ENCODE measurements around the gene SENP6. TPM values are rescaled to one million over a fixed set of nuclear protein-coding genes. Genes with fewer than 3 reads are reported as not detected.
A peak's percentile ranks its signal among the peaks of the same experiment; 100 is the strongest.

The SENP6 gene
- total and polyA plus RNA-seq, 8 donors = 25.2 to 53.1 (median 41.1) TPM

DNA sequence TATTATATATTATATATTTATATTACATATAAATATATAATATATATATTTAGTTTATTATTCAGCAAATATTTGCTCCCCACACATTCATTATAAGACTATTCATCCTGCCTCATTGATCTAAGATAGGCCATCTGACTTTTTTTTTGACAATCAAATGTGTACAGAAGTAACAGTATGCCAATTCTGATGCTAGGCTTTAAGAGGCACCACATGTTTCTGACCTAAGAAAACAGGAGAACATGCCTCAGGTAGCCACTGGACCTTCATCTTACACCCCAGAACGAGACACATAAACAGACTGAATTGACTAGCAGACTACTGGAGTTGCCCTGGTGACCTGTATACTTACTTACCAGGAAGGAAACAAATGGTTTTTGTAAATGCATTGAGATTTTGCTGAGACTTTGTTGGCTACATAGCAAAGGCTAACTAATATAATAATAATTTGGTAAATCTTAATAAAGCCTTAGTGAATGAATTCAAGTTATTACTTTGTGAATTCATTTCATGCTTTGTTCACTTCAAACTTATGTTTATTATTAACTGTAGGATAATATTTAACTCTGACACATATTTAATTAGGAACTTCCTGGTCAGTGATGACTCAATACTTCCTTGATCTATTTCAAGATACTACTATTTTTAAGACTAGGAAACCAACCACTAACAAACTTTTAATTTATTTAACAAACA lies 134.0 kb downstream of the SENP6 start:
- WGBS, 2 donors = 5 to 8% methylated on average over 1 of the region's 1 CpG
- FAIRE-seq = peak; percentile 75

DNA sequence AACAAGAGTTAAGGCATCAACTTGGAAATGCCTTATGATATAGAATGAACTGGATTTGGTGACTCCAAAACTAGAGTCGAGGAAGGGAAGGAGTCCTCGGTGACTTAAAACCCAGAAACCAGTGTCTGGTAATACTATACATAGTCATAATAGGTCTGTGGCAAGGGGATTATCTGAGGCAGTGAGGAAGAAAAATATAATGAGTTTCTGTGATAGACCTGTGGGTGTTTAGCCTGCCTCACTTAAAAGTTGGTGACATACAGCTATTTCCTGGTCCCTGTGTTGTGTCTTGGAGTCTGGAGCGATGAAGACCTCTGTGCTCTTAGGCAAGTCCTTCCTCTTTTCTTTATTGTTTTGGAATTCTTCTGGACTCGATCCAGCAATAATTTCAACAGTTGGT lies 142.3 kb downstream of the SENP6 start:
- Histone ChIP-seq H3K9me3 (no peaks in the 10 kb centered on the region), H3K36me3 (no peaks in the 10 kb centered on the region), H3K4me3 (no peak overlapping the region), H3K27ac (no peak overlapping the region), H3K4me1 (peaks cover 0 to 7% (median 0%) of the 10 kb centered on the region in 3 donors), H3K27me3 (no peaks in the 10 kb centered on the region)
- intact Hi-C loops (cut with DNase I) = no loop called here
- DNase-seq = no peak
- FAIRE-seq = no peak
- TF ChIP-seq, protein P1, sequence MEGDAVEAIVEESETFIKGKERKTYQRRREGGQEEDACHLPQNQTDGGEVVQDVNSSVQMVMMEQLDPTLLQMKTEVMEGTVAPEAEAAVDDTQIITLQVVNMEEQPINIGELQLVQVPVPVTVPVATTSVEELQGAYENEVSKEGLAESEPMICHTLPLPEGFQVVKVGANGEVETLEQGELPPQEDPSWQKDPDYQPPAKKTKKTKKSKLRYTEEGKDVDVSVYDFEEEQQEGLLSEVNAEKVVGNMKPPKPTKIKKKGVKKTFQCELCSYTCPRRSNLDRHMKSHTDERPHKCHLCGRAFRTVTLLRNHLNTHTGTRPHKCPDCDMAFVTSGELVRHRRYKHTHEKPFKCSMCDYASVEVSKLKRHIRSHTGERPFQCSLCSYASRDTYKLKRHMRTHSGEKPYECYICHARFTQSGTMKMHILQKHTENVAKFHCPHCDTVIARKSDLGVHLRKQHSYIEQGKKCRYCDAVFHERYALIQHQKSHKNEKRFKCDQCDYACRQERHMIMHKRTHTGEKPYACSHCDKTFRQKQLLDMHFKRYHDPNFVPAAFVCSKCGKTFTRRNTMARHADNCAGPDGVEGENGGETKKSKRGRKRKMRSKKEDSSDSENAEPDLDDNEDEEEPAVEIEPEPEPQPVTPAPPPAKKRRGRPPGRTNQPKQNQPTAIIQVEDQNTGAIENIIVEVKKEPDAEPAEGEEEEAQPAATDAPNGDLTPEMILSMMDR (IDR thresholded peaks at IDR 0.05) = no peak
- WGBS, 2 donors = 64 to 70% methylated on average over 4 of the region's 4 CpGs
- no peak for ATAC-seq

More for the DNA sequence above, 134.0 kb downstream of the SENP6 start:
- DNase-seq = peak in 1 of 6 donors; percentile 21
- Histone ChIP-seq H3K36me3 (no peaks in the 10 kb centered on the region), H3K9me3 (no peaks in the 10 kb centered on the region), H3K27me3 (no peaks in the 10 kb centered on the region), H3K4me1 (peaks cover 0 to 14% (median 12%) of the 10 kb centered on the region in 3 donors), H3K27ac (peak overlapping the region; percentile 57 to 95 (median 82)), H3K4me3 (no peak overlapping the region)
- ATAC-seq = peak; percentile 92 to 95 (median 94)
- intact Hi-C loops (cut with DNase I) = no loop called here
- TF ChIP-seq, protein P1 (IDR thresholded peaks at IDR 0.05) = no peak

DNA sequence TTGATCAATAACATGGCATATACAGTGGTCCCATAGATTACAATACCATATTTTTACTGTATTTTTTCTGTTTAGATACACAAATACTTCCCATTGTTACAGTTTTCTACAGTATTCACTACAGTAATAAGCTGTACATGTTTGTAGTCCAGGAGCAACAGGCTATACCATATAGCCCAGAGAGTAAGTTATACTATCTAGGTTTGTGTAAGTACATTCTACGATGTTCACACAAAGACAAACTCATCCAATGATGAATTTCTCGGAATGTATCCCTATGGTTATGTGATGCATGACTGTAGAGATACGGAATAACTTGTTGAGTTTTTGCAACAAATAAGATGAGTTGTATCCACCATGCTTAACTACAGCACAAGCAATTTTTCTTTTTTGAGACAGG lies 143.7 kb downstream of the SENP6 start:
- no peak for DNase-seq
- Histone ChIP-seq H3K9me3 (no peaks in the 10 kb centered on the region), H3K36me3 (no peaks in the 10 kb centered on the region), H3K27ac (no peak overlapping the region), H3K4me3 (no peak overlapping the region), H3K27me3 (no peaks in the 10 kb centered on the region), H3K4me1 (peaks cover 0 to 8% (median 3%) of the 10 kb centered on the region in 3 donors)
- intact Hi-C loops (cut with DNase I) = no loop called here
- no peak for ATAC-seq
- TF ChIP-seq, protein P1 (IDR thresholded peaks at IDR 0.05) = no peak
- FAIRE-seq = no peak
- WGBS, 2 donors = 86% methylated on average over 3 of the region's 3 CpGs

DNA sequence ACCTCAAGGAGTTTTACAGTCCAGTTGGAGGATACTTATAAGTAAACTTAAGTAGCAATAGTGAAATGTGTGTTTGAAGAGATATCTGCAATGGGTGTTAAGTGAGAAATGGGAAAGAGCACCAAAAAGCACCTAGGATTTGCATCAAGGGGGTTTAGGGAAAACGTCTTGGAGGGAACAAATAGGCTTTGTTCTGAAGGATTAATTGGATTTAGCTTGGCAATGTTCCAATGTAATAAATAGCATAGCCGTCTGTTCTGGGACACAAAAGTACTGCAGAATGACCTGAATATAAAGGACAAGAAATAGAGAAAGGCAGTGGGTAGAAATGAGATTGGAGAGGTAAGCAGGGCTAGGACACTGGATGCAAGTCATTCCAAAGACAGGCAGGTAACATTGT lies 144.5 kb downstream of the SENP6 start:
- DNase-seq (no peak), FAIRE-seq (no peak), ATAC-seq (no peak)
- no peaks in the 10 kb centered on the region for H3K27me3 ChIP-seq
- no peak overlapping the region for H3K4me3 ChIP-seq
- intact Hi-C loops (cut with DNase I) = no loop called here
- H3K9me3 ChIP-seq = no peaks in the 10 kb centered on the region
- no peak overlapping the region for H3K27ac ChIP-seq
- 7 to 9% methylated on average over 2 of the region's 2 CpGs for WGBS, 2 donors
- TF ChIP-seq, protein P1 (IDR thresholded peaks at IDR 0.05) = no peak
- no peaks in the 10 kb centered on the region for H3K36me3 ChIP-seq
- H3K4me1 ChIP-seq = peaks cover 0 to 14% (median 9%) of the 10 kb centered on the region in 3 donors
